ENCODE data around the gene ERVFRD-1.

ERVFRD-1 gene

GRCh38 chr6:11110921-11111768, at the start of gene ERVFRD-1:
Gene ERVFRD-1, minus strand, starts transcription at chr6:11111725. Its CDS starts 6,415 bp downstream, at chr6:11105310.
- H3K4me2 ChIP-seq: peak within 1 kb of the TSS in 8 of 11 experiments; percentile 1 to 38 (median 17); a peak in 8 of 22 replicates
- no peak for TF ChIP-seq Cebpa-rat (IDR thresholded peaks at IDR 0.05)
- H3K9ac ChIP-seq: no peak within 1 kb of the TSS
- H3K4me1 ChIP-seq: peaks cover 6 to 25% (median 12%) of the 10 kb centered on the region in 10 experiments; a peak in 17 of 20 replicates
- H4K20me1 ChIP-seq: peaks cover 0 to 73% (median 25%) of the 10 kb centered on the region in 11 experiments; a peak in 15 of 22 replicates
- H3K36me3 ChIP-seq: peaks cover 7 to 51% (median 29%) of the 10 kb centered on the region in 11 experiments; a peak in 17 of 22 replicates
- no peak within 1 kb of the TSS for H3K27ac ChIP-seq
- H3K27me3 ChIP-seq: no peaks in the 10 kb centered on the region
- H3K9me3 ChIP-seq (replicated peaks in 1 of 11): peaks cover 0 to 61% (median 28%) of the 10 kb centered on the region in 11 experiments; a peak in 19 of 22 replicates
- no peak within 1 kb of the TSS for H3K4me3 ChIP-seq

GRCh38 chr6:11160199-11160598, 48.7 kb upstream of the ERVFRD-1 start:
- Histone ChIP-seq H3K36me3 (no peaks in the 10 kb centered on the region), H3K4me2 (no peak overlapping the region), H4K20me1 (no peaks in the 10 kb centered on the region), H3K9ac (no peak overlapping the region), H3K9me3 (replicated peaks in 1 of 11) (peaks cover 0 to 5% (median 0%) of the 10 kb centered on the region in 11 experiments; a peak in 5 of 22 replicates), H3K4me1 (peaks cover 0 to 4% (median 0%) of the 10 kb centered on the region in 10 experiments; a peak in 1 of 20 replicates), H3K27me3 (no peaks in the 10 kb centered on the region), H3K27ac (no peak overlapping the region), H3K4me3 (no peak overlapping the region)
- no peak for TF ChIP-seq Cebpa-rat (IDR thresholded peaks at IDR 0.05)

- H3K36me3 ChIP-seq: no peaks in the 10 kb centered on the region
Measured at GRCh38 chr6:11155589-11155988, 44.1 kb upstream of the ERVFRD-1 start.

GRCh38 chr6:11153447-11153846, 41.9 kb upstream of the ERVFRD-1 start:
- no peaks in the 10 kb centered on the region for H3K36me3 ChIP-seq
- H3K27me3 ChIP-seq: no peaks in the 10 kb centered on the region
- H3K4me2 ChIP-seq: no peak overlapping the region
- no peaks in the 10 kb centered on the region for H4K20me1 ChIP-seq
- peaks cover 0 to 5% (median 0%) of the 10 kb centered on the region in 11 experiments; a peak in 5 of 22 replicates for H3K9me3 ChIP-seq (replicated peaks in 1 of 11)
- H3K27ac ChIP-seq: no peak overlapping the region
- no peak overlapping the region for H3K9ac ChIP-seq
- no peak overlapping the region for H3K4me3 ChIP-seq
- TF ChIP-seq Cebpa-rat (IDR thresholded peaks at IDR 0.05): no peak
- H3K4me1 ChIP-seq: peaks cover 0 to 1% (median 0%) of the 10 kb centered on the region in 10 experiments; a peak in 1 of 20 replicates

More at GRCh38 chr6:11155589-11155988, 44.1 kb upstream of the ERVFRD-1 start:
- Histone ChIP-seq H3K27ac (no peak overlapping the region), H3K27me3 (no peaks in the 10 kb centered on the region), H3K9me3 (replicated peaks in 1 of 11) (peaks cover 0 to 5% (median 0%) of the 10 kb centered on the region in 11 experiments; a peak in 5 of 22 replicates), H4K20me1 (no peaks in the 10 kb centered on the region), H3K4me2 (no peak overlapping the region), H3K9ac (no peak overlapping the region), H3K4me3 (no peak overlapping the region), H3K4me1 (peaks cover 0 to 4% (median 0%) of the 10 kb centered on the region in 10 experiments; a peak in 1 of 20 replicates)
- no peak for TF ChIP-seq Cebpa-rat (IDR thresholded peaks at IDR 0.05)

- H3K9ac ChIP-seq: no peak overlapping the region
- H3K36me3 ChIP-seq: no peaks in the 10 kb centered on the region
- peaks cover 0 to 5% (median 0%) of the 10 kb centered on the region in 11 experiments; a peak in 5 of 22 replicates for H3K9me3 ChIP-seq (replicated peaks in 1 of 11)
- no peak for TF ChIP-seq Cebpa-rat (IDR thresholded peaks at IDR 0.05)
- no peak overlapping the region for H3K27ac ChIP-seq
- H3K27me3 ChIP-seq: no peaks in the 10 kb centered on the region
- no peaks in the 10 kb centered on the region for H4K20me1 ChIP-seq
- no peak overlapping the region for H3K4me2 ChIP-seq
- H3K4me3 ChIP-seq: no peak overlapping the region
- H3K4me1 ChIP-seq: no peaks in the 10 kb centered on the region
Measured at GRCh38 chr6:11152581-11152980, 41.1 kb upstream of the ERVFRD-1 start.

GRCh38 chr6:11151488-11151887, 40.0 kb upstream of the ERVFRD-1 start:
- Histone ChIP-seq H3K4me2 (no peak overlapping the region), H3K36me3 (no peaks in the 10 kb centered on the region), H3K9me3 (replicated peaks in 1 of 11) (no peaks in the 10 kb centered on the region), H3K27me3 (no peaks in the 10 kb centered on the region), H3K4me1 (no peaks in the 10 kb centered on the region), H3K27ac (no peak overlapping the region), H3K9ac (no peak overlapping the region), H3K4me3 (no peak overlapping the region), H4K20me1 (no peaks in the 10 kb centered on the region)
- TF ChIP-seq Cebpa-rat (IDR thresholded peaks at IDR 0.05): no peak

GRCh38 chr6:11149551-11149950, 38.0 kb upstream of the ERVFRD-1 start:
- no peaks in the 10 kb centered on the region for H3K36me3 ChIP-seq
- TF ChIP-seq Cebpa-rat (IDR thresholded peaks at IDR 0.05): no peak
- no peaks in the 10 kb centered on the region for H3K27me3 ChIP-seq
- no peak overlapping the region for H3K4me3 ChIP-seq
- peaks cover 0 to 4% (median under 1%) of the 10 kb centered on the region in 10 experiments; a peak in 6 of 20 replicates for H3K4me1 ChIP-seq
- H3K4me2 ChIP-seq: no peak overlapping the region
- H3K9me3 ChIP-seq (replicated peaks in 1 of 11): no peaks in the 10 kb centered on the region
- no peak overlapping the region for H3K27ac ChIP-seq
- no peaks in the 10 kb centered on the region for H4K20me1 ChIP-seq
- no peak overlapping the region for H3K9ac ChIP-seq

- Histone ChIP-seq H3K4me1 (peaks cover 5 to 36% (median 29%) of the 10 kb centered on the region in 10 experiments), H3K9me3 (replicated peaks in 1 of 11) (no peaks in the 10 kb centered on the region), H3K27ac (no peak overlapping the region), H3K9ac (no peak overlapping the region), H4K20me1 (no peaks in the 10 kb centered on the region), H3K4me2 (no peak overlapping the region), H3K36me3 (no peaks in the 10 kb centered on the region), H3K27me3 (no peaks in the 10 kb centered on the region), H3K4me3 (no peak overlapping the region)
- no peak for TF ChIP-seq Cebpa-rat (IDR thresholded peaks at IDR 0.05)
Measured at GRCh38 chr6:11146117-11146826, 34.7 kb upstream of the ERVFRD-1 start.

GRCh38 chr6:11144393-11144851, 32.9 kb upstream of the ERVFRD-1 start:
- Histone ChIP-seq H3K9ac (no peak overlapping the region), H3K9me3 (replicated peaks in 1 of 11) (no peaks in the 10 kb centered on the region), H3K4me2 (peak overlapping the region in 2 of 11 experiments; percentile 64 to 76; a peak in 5 of 22 replicates), H3K27me3 (no peaks in the 10 kb centered on the region), H3K36me3 (no peaks in the 10 kb centered on the region), H3K4me1 (peaks cover 21 to 55% (median 42%) of the 10 kb centered on the region in 10 experiments), H3K4me3 (no peak overlapping the region), H4K20me1 (no peaks in the 10 kb centered on the region), H3K27ac (peak overlapping the region in 1 of 11 experiments; percentile 10; a peak in 2 of 22 replicates)
- TF ChIP-seq Cebpa-rat (IDR thresholded peaks at IDR 0.05): no peak
